GM23338 (cell line): ENCODE data around the gene TENM4.

Experiments
- CREB1 ChIP-seq: fragments of 250-450 bp; sonication (Bioruptor Pico); IDR thresholded peaks from 2 replicates; pipeline ENCODE4 v1.5.0; 2020; ENCODE audit warnings: low read depth, mild to moderate bottlenecking, moderate library complexity
- EZH2 ChIP-seq: fragments of 200-600 bp; sonication (generic); IDR thresholded peaks from one replicate; pipeline ENCODE4 v1.8.0; 2017; ENCODE audit warnings: antibody characterized with exemption, mild to moderate bottlenecking, low read depth; ENCODE audit not compliant: unreplicated experiment
- EZH2phosphoT487 ChIP-seq: fragments of 200-600 bp; sonication (generic); IDR thresholded peaks from one replicate; pipeline ENCODE4 v1.8.1; 2018; ENCODE audit warnings: antibody characterized with exemption; ENCODE audit not compliant: unreplicated experiment
- JUNB ChIP-seq: IDR thresholded peaks from one replicate; pipeline ENCODE4 v1.6.1; 2016; ENCODE audit warnings: antibody characterized with exemption; ENCODE audit not compliant: unreplicated experiment
- NANOG ChIP-seq: IDR thresholded peaks from 2 replicates; pipeline ENCODE4 v1.6.1; 2016; ENCODE audit warnings: antibody characterized with exemption, borderline replicate concordance
- POLR2AphosphoS5 ChIP-seq: IDR thresholded peaks from 2 replicates; pipeline ENCODE4 v1.6.1; 2016; ENCODE audit warnings: antibody characterized with exemption, low read depth
- STAT1 ChIP-seq: IDR thresholded peaks from one replicate; pipeline ENCODE4 v1.6.1; 2016; ENCODE audit warnings: antibody characterized with exemption; ENCODE audit not compliant: unreplicated experiment
- ZNF114 ChIP-seq: fragments of 250-450 bp; sonication (Bioruptor Pico); IDR thresholded peaks from 2 replicates; pipeline ENCODE4 v1.5.0; 2020; ENCODE audit warnings: mild to moderate bottlenecking, moderate library complexity
- TF ChIP-seq, protein P1 (sequence below), 2 experiments: fragments of 200-600 bp in 1 of 2; sonication (generic) in 1 of 2; conservative IDR thresholded peaks; 2 replicates each; pipeline versions ENCODE4 v1.5.1 to v1.6.1; 2016 to 2017; ENCODE audit warnings: antibody characterized with exemption in 2 of 2, low read depth in 2 of 2, mild to moderate bottlenecking in 2 of 2, moderate library complexity in 1 of 2
- TF ChIP-seq, protein P2 (sequence below): IDR thresholded peaks from one replicate; pipeline ENCODE4 v1.6.1; 2018; ENCODE audit warnings: antibody characterized with exemption; ENCODE audit not compliant: unreplicated experiment
- TF ChIP-seq, protein P3 (sequence below): IDR thresholded peaks from 2 replicates; pipeline ENCODE4 v1.6.1; 2016; ENCODE audit warnings: antibody characterized with exemption

DNA sequence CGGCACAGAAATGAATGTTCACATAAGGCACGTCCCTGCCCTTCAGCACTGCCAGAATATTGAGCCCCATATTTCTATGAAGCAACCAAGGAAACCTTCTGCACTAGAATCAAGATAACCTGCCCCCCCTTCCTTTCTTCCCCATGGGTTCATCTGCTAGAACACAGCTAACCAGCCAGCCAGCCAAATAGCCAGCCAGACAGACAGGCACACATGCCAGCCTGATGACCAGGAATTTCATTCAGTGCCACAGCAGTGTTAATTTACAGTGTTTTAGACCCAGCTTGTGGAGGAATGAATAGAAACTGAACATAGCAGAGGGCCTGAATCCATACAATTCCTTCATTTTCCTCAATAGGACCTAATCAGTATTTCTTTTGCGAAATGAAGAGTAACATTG is 57.0 kb downstream of the TENM4 start:
- TF ChIP-seq, protein P1, sequence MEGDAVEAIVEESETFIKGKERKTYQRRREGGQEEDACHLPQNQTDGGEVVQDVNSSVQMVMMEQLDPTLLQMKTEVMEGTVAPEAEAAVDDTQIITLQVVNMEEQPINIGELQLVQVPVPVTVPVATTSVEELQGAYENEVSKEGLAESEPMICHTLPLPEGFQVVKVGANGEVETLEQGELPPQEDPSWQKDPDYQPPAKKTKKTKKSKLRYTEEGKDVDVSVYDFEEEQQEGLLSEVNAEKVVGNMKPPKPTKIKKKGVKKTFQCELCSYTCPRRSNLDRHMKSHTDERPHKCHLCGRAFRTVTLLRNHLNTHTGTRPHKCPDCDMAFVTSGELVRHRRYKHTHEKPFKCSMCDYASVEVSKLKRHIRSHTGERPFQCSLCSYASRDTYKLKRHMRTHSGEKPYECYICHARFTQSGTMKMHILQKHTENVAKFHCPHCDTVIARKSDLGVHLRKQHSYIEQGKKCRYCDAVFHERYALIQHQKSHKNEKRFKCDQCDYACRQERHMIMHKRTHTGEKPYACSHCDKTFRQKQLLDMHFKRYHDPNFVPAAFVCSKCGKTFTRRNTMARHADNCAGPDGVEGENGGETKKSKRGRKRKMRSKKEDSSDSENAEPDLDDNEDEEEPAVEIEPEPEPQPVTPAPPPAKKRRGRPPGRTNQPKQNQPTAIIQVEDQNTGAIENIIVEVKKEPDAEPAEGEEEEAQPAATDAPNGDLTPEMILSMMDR (conservative IDR thresholded peaks at IDR 0.05; ENCODE audit: low read depth in 2 of 2): no peak
- TF ChIP-seq EZH2: no peak
- no peak for TF ChIP-seq POLR2AphosphoS5
- TF ChIP-seq EZH2phosphoT487: no peak
- TF ChIP-seq, protein P2, sequence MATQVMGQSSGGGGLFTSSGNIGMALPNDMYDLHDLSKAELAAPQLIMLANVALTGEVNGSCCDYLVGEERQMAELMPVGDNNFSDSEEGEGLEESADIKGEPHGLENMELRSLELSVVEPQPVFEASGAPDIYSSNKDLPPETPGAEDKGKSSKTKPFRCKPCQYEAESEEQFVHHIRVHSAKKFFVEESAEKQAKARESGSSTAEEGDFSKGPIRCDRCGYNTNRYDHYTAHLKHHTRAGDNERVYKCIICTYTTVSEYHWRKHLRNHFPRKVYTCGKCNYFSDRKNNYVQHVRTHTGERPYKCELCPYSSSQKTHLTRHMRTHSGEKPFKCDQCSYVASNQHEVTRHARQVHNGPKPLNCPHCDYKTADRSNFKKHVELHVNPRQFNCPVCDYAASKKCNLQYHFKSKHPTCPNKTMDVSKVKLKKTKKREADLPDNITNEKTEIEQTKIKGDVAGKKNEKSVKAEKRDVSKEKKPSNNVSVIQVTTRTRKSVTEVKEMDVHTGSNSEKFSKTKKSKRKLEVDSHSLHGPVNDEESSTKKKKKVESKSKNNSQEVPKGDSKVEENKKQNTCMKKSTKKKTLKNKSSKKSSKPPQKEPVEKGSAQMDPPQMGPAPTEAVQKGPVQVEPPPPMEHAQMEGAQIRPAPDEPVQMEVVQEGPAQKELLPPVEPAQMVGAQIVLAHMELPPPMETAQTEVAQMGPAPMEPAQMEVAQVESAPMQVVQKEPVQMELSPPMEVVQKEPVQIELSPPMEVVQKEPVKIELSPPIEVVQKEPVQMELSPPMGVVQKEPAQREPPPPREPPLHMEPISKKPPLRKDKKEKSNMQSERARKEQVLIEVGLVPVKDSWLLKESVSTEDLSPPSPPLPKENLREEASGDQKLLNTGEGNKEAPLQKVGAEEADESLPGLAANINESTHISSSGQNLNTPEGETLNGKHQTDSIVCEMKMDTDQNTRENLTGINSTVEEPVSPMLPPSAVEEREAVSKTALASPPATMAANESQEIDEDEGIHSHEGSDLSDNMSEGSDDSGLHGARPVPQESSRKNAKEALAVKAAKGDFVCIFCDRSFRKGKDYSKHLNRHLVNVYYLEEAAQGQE: no peak
- no peak for TF ChIP-seq ZNF114 (CRISPR knock-in tag)
- no peak for TF ChIP-seq JUNB
- TF ChIP-seq, protein P3, sequence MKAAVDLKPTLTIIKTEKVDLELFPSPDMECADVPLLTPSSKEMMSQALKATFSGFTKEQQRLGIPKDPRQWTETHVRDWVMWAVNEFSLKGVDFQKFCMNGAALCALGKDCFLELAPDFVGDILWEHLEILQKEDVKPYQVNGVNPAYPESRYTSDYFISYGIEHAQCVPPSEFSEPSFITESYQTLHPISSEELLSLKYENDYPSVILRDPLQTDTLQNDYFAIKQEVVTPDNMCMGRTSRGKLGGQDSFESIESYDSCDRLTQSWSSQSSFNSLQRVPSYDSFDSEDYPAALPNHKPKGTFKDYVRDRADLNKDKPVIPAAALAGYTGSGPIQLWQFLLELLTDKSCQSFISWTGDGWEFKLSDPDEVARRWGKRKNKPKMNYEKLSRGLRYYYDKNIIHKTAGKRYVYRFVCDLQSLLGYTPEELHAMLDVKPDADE: no peak
- no peak for TF ChIP-seq CREB1 (CRISPR knock-in tag)
- no peak for TF ChIP-seq NANOG
- no peak for TF ChIP-seq STAT1
